ENCODE results near the gene ZBTB18.

DNA sequence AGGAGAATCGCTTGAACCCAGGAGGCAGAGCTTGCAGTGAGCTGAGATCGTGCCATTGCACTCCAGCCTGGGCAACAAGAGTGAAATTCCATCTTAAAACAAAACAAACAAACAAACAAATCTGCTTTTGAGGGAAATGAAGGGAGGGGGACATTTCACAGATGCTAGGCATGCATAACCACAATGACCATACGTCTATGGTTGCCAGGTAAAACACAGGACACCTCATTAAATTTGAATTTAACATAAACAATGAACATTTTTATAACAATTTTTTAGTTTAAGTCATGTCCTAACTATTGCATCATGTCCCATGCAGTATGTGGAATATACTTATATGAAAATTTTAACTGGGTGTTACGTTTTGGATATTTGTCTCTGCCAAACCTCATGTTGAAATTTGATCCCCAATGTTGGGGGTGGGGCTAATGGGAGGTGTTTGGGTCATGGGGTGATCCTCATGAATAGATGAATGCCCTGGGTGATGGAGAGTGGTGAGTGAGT is 31.0 kb upstream of the ZBTB18 start:
- TF ChIP-seq, protein P1, sequence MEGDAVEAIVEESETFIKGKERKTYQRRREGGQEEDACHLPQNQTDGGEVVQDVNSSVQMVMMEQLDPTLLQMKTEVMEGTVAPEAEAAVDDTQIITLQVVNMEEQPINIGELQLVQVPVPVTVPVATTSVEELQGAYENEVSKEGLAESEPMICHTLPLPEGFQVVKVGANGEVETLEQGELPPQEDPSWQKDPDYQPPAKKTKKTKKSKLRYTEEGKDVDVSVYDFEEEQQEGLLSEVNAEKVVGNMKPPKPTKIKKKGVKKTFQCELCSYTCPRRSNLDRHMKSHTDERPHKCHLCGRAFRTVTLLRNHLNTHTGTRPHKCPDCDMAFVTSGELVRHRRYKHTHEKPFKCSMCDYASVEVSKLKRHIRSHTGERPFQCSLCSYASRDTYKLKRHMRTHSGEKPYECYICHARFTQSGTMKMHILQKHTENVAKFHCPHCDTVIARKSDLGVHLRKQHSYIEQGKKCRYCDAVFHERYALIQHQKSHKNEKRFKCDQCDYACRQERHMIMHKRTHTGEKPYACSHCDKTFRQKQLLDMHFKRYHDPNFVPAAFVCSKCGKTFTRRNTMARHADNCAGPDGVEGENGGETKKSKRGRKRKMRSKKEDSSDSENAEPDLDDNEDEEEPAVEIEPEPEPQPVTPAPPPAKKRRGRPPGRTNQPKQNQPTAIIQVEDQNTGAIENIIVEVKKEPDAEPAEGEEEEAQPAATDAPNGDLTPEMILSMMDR (conservative IDR thresholded peaks at IDR 0.05; ENCODE audit: low read depth, low read length): no peak
- TF ChIP-seq EZH2 (IDR thresholded peaks at IDR 0.05; ENCODE audit: low read length, unreplicated experiment) (no peak), EZH2phosphoT487 (IDR thresholded peaks at IDR 0.05; ENCODE audit: borderline replicate concordance, low read length) (no peak)
